GM21717 (cell line): ENCODE measurements around the gene ZNF688.

Source experiments
- ATAC-seq: cut with Tn5 transposase; IDR thresholded peaks from one replicate; pipeline ENCODE4 v1.9.1; 2021; ENCODE audit warnings: mild to moderate bottlenecking, moderate library complexity; ENCODE audit not compliant: unreplicated experiment

Gene ZNF688

DNA sequence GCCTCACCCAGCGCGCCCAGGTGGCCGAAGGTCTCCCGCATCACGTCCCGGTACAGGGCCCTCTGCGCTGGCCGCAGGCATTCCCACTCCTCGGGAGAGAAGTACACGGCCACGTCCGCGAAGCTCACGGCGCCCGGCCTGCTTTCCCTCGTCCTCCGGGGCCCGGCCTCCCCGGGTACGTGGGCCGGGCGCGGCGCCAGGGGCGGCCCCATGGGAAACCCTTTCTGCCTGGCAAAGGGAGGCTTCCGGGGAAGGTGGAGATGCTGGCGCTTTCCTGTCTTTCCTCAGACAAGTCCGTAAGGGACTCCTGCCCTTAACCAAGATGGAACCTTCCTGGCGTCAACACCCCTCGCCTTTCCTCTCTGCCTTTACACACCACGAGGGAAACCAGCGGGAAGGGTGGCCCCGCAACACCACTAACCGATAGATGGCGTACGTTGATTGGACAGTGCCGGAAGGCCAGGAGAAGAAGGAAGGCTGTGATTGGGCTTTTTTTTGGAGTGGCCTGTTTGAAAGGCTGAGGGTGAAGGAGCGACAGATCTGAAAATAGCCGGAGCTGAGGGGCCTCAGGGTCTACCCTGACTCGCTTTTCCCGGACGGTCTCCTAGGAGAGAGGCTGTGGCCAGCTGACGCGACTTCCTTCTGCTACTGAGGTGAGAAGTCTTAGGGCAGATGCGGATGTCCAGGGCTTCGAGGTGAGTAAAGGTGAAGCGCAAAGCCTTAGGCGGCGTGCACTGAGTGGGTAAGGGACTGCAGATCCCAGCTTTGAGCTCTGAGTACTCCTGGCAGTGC is 14.1 kb upstream of the ZNF688 start, which contains the start of gene ZNF785:
ZNF785 (minus strand) TSS at position 298 of the 792 bp plus-strand sequence; CDS start at position 212, 86 bp downstream.
- ATAC-seq: peak; percentile 82

DNA sequence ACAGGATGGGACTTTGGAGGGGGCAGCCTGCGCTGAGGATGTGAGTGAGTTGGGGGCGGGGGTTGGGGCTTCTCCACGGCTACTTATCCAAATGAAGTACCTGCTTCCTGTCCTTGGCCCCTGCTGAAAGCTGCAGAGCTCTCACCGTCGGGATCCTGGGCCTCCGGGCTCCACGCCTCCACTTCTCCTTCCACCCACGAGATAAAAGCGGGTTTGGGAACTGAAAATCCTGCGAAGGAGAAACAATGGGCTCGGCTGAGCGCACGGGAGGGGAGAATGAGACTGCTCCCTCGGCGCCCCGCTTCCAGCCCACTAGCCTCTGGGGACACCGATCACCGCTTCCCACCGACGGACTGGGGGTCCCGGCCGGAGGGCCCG is 13.5 kb upstream of the ZNF688 start:
- peak; percentile 28 for ATAC-seq

- ATAC-seq: no peak
Measured at GRCh38 chr16:30582611-30583340, 11.3 kb upstream of the ZNF688 start.

DNA sequence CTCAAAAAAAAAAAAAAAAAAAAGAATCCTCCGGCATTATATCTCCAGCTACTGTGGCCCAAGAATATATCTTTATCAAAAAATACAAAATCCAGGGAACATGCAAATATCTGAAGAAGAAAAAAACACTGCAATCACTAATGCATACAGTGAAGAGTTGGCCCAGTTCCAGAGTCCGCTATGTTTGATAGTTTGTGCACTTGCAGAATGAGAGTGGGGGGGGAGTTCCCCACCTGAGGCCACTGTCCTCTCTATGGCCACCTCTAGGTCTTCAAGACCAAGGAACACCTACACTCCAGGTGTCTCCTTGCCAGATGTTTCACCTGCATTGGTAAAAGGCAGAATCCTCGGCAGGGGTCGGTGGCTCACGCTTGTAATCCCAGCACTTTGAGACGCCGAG is 9.9 kb upstream of the ZNF688 start:
- no peak for ATAC-seq

- no peak for ATAC-seq
Measured at GRCh38 chr16:30574678-30575077, 3.2 kb upstream of the ZNF688 start.

DNA sequence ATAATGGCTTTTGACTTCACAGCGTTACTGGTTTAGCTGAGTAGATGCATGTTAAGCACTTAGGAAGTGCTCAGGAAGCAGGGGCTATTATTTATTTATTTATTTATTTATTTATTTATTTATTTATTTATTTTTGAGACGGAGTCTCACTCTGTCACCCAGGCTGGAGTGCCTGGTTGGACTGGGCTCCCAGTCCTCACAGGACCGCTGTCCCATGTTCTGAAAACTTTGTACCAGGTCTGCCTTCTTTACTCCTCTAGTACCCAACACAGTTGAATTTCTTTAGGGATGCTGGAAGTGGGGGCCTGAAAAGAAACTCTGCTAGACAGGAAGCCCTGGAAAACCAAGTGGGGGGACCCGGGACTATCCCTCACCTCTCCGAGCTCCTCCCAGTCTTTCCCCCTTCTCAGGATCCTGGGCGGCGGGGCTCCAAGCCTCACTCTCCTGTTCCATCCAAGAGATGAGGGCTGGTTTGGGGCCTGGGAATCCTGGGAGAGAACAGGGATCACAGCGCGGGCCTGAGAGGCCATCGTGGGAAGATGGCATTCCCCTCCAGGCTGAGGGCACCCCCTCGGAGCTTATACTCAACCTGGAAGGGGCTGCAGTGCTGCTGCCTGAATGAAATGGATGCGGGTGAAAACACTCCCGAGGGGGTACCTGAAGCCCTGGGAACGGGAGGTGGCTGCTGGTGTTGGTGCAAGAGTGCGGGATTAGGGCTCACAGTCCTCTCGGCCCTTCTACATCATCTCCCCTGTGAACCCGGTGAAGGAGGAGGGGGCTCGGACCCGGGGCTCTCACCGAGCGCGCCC is 674 bp downstream of the ZNF688 start:
- peak; percentile 2 for ATAC-seq

DNA sequence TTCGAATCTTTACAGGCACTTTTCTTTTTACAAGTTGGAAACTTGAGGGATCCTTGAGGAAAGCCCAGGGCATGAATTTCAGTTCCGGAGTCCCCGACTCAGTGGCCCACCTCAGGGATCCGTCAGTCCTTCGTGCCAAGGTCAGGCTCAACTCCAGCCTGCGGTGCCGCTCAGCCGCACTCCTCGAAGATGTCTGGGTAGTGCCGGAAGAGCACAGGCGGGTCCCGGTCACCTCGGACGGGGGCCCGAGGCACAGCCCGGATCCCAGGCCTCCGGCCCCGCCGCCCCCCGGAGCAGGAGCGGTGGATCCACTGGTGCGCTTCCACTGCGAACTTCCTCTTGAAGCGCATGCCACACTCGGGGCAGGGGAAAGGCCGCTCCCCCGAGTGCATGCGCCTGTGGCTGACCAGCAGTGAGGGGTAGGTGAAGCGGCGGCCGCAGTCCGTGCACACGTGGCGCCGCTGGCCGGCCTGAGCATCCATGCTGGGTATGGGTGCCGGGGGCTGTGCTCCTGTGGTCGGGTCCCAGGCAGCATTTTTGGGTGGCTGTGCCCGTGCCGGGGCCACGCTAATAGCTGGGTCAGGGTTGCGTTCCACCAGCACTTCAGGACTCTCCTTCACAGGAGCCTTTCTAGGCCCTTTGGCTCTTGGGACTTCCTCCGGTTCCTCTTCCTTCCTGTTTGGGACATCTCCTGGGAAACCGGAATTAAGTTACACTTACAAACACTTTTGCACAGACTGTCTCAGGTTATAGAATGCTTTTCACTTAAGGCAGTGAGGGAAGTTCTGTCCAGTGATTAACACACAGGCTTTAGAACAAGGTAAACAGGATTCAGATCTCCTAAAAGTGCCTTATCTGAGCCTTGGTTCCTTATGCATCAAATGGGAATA is 1.5 kb downstream of the ZNF688 start:
- no peak for ATAC-seq

- ATAC-seq: no peak
Measured at GRCh38 chr16:30569281-30569680, 2.2 kb downstream of the ZNF688 start.

GRCh38 chr16:30567991-30568638 is 3.4 kb downstream of the ZNF688 start:
- no peak for ATAC-seq

- ATAC-seq: no peak
Measured at GRCh38 chr16:30567160-30567990, 4.1 kb downstream of the ZNF688 start.

GRCh38 chr16:30566531-30566930 is 5.0 kb downstream of the ZNF688 start:
- no peak for ATAC-seq

- no peak for ATAC-seq
Measured at GRCh38 chr16:30565984-30566383, 5.5 kb downstream of the ZNF688 start.

- no peak for ATAC-seq
Measured at GRCh38 chr16:30565526-30565925, 6.0 kb downstream of the ZNF688 start.

DNA sequence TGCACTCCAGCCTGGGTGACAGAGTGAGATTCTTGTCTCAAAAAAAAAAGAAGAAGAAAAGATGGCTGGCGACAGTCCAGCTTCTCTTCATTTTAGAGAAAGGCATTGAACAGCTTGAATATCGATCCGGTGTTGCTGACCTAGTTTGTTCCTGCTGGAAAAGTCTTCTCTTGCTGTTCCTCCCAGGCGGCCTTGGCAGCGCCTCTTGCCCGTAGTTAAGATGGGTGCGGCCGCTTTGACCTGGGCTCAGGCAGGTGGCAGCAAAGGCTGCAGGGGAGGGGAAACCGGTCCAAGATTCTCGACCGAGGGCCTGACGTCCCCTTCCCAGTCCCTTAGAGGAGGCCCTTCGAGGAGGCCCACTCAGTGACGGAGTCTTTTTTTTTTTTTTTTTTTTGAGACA is 9.5 kb downstream of the ZNF688 start:
- ATAC-seq: no peak

DNA sequence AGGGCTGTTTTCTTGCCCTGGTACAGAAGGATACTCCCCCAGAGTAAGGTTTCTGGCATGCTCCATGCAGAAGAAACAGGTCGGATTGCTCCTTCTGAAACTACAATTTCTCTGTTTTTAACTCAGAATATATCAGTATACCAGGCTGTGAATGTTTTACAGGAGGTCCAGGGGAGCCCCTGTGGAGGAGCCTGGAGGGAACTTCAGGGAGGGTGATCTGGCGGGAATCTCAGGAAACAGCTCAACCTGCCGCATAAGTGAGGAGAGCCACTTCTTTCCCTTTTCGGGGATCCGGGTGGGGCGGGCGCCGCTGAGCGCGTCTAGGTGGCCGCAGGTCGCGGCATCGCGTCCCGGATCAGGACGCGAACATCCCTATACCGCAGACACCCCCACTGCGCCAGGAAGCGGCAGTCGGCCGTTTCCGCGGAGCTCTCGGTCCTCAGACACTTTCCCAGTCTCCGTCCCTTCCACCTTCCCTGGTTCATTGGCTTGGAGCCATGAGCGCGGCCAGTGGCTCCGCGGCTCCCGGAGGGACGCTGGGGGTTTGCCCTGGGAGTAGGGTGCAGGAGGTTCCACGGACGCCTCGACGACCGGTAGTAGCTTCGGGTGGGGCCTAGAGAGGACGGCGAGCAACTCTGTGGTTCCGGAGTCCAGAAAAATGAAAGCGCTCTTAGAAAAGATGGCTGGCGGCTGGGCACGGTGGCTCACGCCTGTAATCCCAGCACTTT is 10.3 kb downstream of the ZNF688 start:
- no peak for ATAC-seq

- ATAC-seq: no peak
Measured at GRCh38 chr16:30559690-30560089, 11.8 kb downstream of the ZNF688 start.

- ATAC-seq: no peak
Measured at GRCh38 chr16:30558789-30559377, 12.6 kb downstream of the ZNF688 start.
